ENCODE results near the gene OTOP2.

The OTOP2 gene

DNA sequence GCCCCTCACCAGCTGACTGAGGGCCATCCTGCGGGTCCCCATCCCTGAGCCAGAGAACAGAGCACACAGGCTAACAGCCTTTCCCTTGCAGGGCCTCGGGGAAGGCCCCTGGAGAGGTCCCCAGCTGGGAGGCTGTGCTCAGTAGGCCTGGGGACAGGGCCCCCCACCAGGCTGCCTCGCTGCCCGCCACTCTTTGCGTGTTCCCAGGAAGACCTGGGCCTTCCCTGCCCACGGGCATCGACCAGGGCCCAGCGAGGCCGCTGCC lies 47.7 kb downstream of the OTOP2 start:
- H3K4me1 ChIP-seq (ENCODE audit: insufficient read depth, low read length, severe bottlenecking) = peaks cover 6% of the 10 kb centered on the region
- peak overlapping the region; percentile 86 for H3K4me2 ChIP-seq (ENCODE audit: low read length)
- no peaks in the 10 kb centered on the region for H3K79me2 ChIP-seq (ENCODE audit: insufficient read depth, low read length)
- TF ChIP-seq EZH2 (IDR thresholded peaks at IDR 0.05; ENCODE audit: borderline replicate concordance, low read length) = no peak
- TF ChIP-seq, protein P1, sequence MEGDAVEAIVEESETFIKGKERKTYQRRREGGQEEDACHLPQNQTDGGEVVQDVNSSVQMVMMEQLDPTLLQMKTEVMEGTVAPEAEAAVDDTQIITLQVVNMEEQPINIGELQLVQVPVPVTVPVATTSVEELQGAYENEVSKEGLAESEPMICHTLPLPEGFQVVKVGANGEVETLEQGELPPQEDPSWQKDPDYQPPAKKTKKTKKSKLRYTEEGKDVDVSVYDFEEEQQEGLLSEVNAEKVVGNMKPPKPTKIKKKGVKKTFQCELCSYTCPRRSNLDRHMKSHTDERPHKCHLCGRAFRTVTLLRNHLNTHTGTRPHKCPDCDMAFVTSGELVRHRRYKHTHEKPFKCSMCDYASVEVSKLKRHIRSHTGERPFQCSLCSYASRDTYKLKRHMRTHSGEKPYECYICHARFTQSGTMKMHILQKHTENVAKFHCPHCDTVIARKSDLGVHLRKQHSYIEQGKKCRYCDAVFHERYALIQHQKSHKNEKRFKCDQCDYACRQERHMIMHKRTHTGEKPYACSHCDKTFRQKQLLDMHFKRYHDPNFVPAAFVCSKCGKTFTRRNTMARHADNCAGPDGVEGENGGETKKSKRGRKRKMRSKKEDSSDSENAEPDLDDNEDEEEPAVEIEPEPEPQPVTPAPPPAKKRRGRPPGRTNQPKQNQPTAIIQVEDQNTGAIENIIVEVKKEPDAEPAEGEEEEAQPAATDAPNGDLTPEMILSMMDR (IDR thresholded peaks at IDR 0.05; ENCODE audit: low read length) = no peak
- H4K20me1 ChIP-seq (ENCODE audit: insufficient read depth, low read length) = no peaks in the 10 kb centered on the region
- H3K27ac ChIP-seq (ENCODE audit: low read depth, low read length, poor library complexity, severe bottlenecking) = no peak overlapping the region
- H3K27me3 ChIP-seq (ENCODE audit: insufficient read depth, low read length) = no peaks in the 10 kb centered on the region
- no peaks in the 10 kb centered on the region for H3K36me3 ChIP-seq (ENCODE audit: insufficient read depth, low read length)
- H3K4me3 ChIP-seq (ENCODE audit: low read depth, low read length, poor library complexity, severe bottlenecking) = peak overlapping the region; percentile 67
- H2AFZ ChIP-seq (ENCODE audit: low read length) = no peak overlapping the region
- no peaks in the 10 kb centered on the region for H3K9me3 ChIP-seq (ENCODE audit: low read length)
- H3K9me2 ChIP-seq (ENCODE audit: low read depth, low read length) = no peaks in the 10 kb centered on the region
- H3K9ac ChIP-seq (ENCODE audit: low read length) = no peak overlapping the region
- H3F3A ChIP-seq (ENCODE audit: insufficient read depth, low read length) = no peaks in the 10 kb centered on the region

DNA sequence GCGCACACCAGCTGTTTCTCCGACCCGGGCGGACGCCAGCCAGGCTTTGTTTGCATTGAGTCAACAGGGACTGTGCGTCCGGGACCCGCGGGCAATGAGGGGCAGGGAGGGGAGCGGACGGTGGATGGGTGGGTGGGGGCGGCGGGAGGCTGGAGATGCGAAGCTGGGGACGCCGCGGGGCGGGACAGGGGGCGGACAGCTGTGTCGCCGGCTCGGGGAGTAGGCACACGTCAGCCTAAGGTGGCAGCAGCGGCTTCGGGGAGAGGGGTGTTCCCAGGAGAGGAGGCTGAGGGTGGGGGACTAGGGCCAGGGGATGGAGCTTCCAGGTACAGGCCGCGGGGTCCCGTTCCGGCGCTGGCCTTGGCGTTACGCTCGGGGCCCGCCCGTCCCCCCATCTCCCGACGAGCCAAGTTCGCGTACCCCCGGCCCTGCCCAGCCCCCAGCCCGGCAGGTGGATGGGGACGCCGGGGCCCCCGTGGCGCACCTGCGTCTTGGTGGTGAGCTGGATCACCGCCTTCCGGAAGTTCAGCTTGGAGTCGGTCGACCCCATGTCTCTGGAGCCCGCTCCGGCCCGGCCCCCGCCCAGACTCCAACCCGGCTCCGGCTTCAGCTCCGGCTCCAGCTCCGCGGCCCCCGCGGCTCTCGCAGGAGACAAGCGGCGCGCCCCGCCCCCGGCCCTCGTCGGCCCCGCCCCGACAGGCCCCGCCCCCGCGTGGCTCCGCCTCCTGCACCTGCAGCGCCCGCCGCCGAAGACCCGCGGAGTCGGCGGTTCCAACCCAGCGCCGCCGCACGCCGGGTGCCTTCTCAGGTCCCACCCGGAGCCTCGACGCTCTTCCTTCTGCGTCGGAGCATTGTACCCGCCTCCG lies 48.3 kb downstream of the OTOP2 start, which contains the start of gene HID1:
Gene HID1, minus strand, starts transcription at position 653 of the 866 bp plus-strand sequence. Its CDS starts 103 bp downstream, at position 550.
- H3K9ac ChIP-seq (ENCODE audit: low read length) = peak within 1 kb of the TSS; percentile 49
- no peaks in the 10 kb centered on the region for H3K9me3 ChIP-seq (ENCODE audit: low read length)
- TF ChIP-seq EZH2 (IDR thresholded peaks at IDR 0.05; ENCODE audit: borderline replicate concordance, low read length) = no peak
- TF ChIP-seq, protein P1 (IDR thresholded peaks at IDR 0.05; ENCODE audit: low read length) = no peak
- no peaks in the 10 kb centered on the region for H3K79me2 ChIP-seq (ENCODE audit: insufficient read depth, low read length)
- no peaks in the 10 kb centered on the region for H3F3A ChIP-seq (ENCODE audit: insufficient read depth, low read length)
- H3K36me3 ChIP-seq (ENCODE audit: insufficient read depth, low read length) = no peaks in the 10 kb centered on the region
- H3K27me3 ChIP-seq (ENCODE audit: insufficient read depth, low read length) = no peaks in the 10 kb centered on the region
- no peak within 1 kb of the TSS for H2AFZ ChIP-seq (ENCODE audit: low read length)
- peak within 1 kb of the TSS; percentile 67 for H3K4me3 ChIP-seq (ENCODE audit: low read depth, low read length, poor library complexity, severe bottlenecking)
- peak within 1 kb of the TSS; percentile 86 for H3K4me2 ChIP-seq (ENCODE audit: low read length)
- no peaks in the 10 kb centered on the region for H4K20me1 ChIP-seq (ENCODE audit: insufficient read depth, low read length)
- H3K9me2 ChIP-seq (ENCODE audit: low read depth, low read length) = no peaks in the 10 kb centered on the region
- no peak within 1 kb of the TSS for H3K27ac ChIP-seq (ENCODE audit: low read depth, low read length, poor library complexity, severe bottlenecking)
- peaks cover 6% of the 10 kb centered on the region for H3K4me1 ChIP-seq (ENCODE audit: insufficient read depth, low read length, severe bottlenecking)

DNA sequence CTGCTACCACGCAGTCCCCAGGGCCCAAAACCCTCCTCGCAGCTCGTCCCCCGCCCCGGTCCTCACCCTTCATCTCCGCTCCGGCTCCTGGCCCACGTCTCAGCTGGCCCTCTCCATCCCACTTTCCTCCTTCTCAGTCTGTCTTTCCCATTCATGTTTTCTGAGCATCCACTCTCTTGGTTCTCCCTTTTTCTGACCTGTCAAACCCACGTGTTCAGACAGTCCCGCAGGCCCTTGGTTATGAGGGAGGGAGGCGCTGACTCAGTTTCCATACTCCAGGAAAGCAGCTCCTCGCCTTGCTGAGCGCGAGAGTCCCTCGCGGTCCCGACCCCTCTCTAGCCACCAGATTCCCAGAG lies 48.9 kb downstream of the OTOP2 start:
- no peaks in the 10 kb centered on the region for H3K9me2 ChIP-seq (ENCODE audit: low read depth, low read length)
- no peak overlapping the region for H2AFZ ChIP-seq (ENCODE audit: low read length)
- TF ChIP-seq EZH2 (IDR thresholded peaks at IDR 0.05; ENCODE audit: borderline replicate concordance, low read length) = no peak
- TF ChIP-seq, protein P1 (IDR thresholded peaks at IDR 0.05; ENCODE audit: low read length) = no peak
- H3K36me3 ChIP-seq (ENCODE audit: insufficient read depth, low read length) = no peaks in the 10 kb centered on the region
- H3K4me3 ChIP-seq (ENCODE audit: low read depth, low read length, poor library complexity, severe bottlenecking) = peak overlapping the region; percentile 67
- H3K9me3 ChIP-seq (ENCODE audit: low read length) = no peaks in the 10 kb centered on the region
- H3K27ac ChIP-seq (ENCODE audit: low read depth, low read length, poor library complexity, severe bottlenecking) = no peak overlapping the region
- H3K79me2 ChIP-seq (ENCODE audit: insufficient read depth, low read length) = no peaks in the 10 kb centered on the region
- peak overlapping the region; percentile 86 for H3K4me2 ChIP-seq (ENCODE audit: low read length)
- peaks cover 6% of the 10 kb centered on the region for H3K4me1 ChIP-seq (ENCODE audit: insufficient read depth, low read length, severe bottlenecking)
- no peak overlapping the region for H3K9ac ChIP-seq (ENCODE audit: low read length)
- no peaks in the 10 kb centered on the region for H3K27me3 ChIP-seq (ENCODE audit: insufficient read depth, low read length)
- H4K20me1 ChIP-seq (ENCODE audit: insufficient read depth, low read length) = no peaks in the 10 kb centered on the region
- H3F3A ChIP-seq (ENCODE audit: insufficient read depth, low read length) = no peaks in the 10 kb centered on the region
